SK-N-SH (cell line): ENCODE measurements around the gene KCNC4. TPM values are rescaled to one million over a fixed set of nuclear protein-coding genes. Genes with fewer than 3 reads are reported as not detected.

ENCODE experiments used
- CTCF ChIA-PET: fragments of 300-600, 350-600 bp; formaldehyde crosslinking; extraction: SDS; loops from one replicate; lab custom pipeline; 2021; lab: Yijun Ruan, JAX
- POLR2A ChIA-PET: fragments of 350-600 bp; sonication (Branson Sonifier 250); formaldehyde crosslinking; extraction: SDS; loops from one replicate; lab custom pipeline; 2020; ENCODE audit warnings: antibody characterized with exemption, inconsistent platforms; lab: Yijun Ruan, JAX
- DNase-seq: peaks from one replicate; pipeline ENCODE4 v3.0.0; 2012
- H2AFZ ChIP-seq: fragments of 200-600 bp; sonication (generic); 2 replicates; pipeline ENCODE4 v1.8.1; 2016; ENCODE audit warnings: antibody characterized with exemption, mild to moderate bottlenecking, low read depth
- H3F3A ChIP-seq: fragments of 200-600 bp; sonication (generic); replicated peaks from 2 replicates; pipeline ENCODE3; 2016; ENCODE audit warnings: antibody characterized with exemption, mild to moderate bottlenecking; ENCODE audit not compliant: insufficient read depth
- H3K27ac ChIP-seq, 2 experiments: fragments of 200-500 bp in 1 of 2; fragments of 200-600 bp in 1 of 2; sonication (Bioruptor generic) in 1 of 2; sonication (generic), shearing (Covaris generic) in 1 of 2; 2 replicates each; pipeline versions ENCODE4 v1.5.1 to v1.6.1; 2014 to 2016; ENCODE audit warnings: low read depth in 2 of 2, inconsistent platforms in 1 of 2, low read length in 1 of 2, mild to moderate bottlenecking in 1 of 2, mixed read lengths in 1 of 2
- H3K27me3 ChIP-seq: fragments of 200-600 bp; sonication (generic), shearing (Covaris generic); 2 replicates; pipeline ENCODE4 v1.6.1; 2016; ENCODE audit warnings: mixed run types; ENCODE audit not compliant: insufficient read depth
- H3K36me3 ChIP-seq, 2 experiments: fragments of 200-500 bp in 1 of 2; fragments of 200-600 bp in 1 of 2; sonication (Bioruptor generic) in 1 of 2; sonication (generic) in 1 of 2; replicated peaks in 1 of 2; 2 replicates each; pipeline versions ENCODE3 to v1.5.1; 2014 to 2016; ENCODE audit warnings: low read length in 1 of 2, mild to moderate bottlenecking in 1 of 2; ENCODE audit not compliant: insufficient read depth in 2 of 2, control insufficient read depth in 1 of 2
- H3K4me1 ChIP-seq, 2 experiments: fragments of 200-500 bp in 1 of 2; fragments of 200-600 bp in 1 of 2; sonication (Bioruptor generic) in 1 of 2; sonication (generic), shearing (Covaris generic) in 1 of 2; 2 replicates each; pipeline versions ENCODE4 v1.5.1 to v1.6.1; 2014 to 2016; ENCODE audit warnings: low read depth in 1 of 2, low read length in 1 of 2, mixed run types in 1 of 2; ENCODE audit not compliant: insufficient read depth in 2 of 2, control insufficient read depth in 1 of 2
- H3K4me2 ChIP-seq: fragments of 200-600 bp; sonication (generic), shearing (Covaris generic); 2 replicates; pipeline ENCODE4 v1.6.1; 2017; ENCODE audit warnings: mixed run types
- H3K4me3 ChIP-seq, 2 experiments: fragments of 200-500 bp in 1 of 2; fragments of 200-600 bp in 1 of 2; sonication (Bioruptor generic) in 1 of 2; sonication (generic), shearing (Covaris generic) in 1 of 2; 2 replicates each; pipeline versions ENCODE4 v1.5.1 to v1.8.1; 2014 to 2016; ENCODE audit warnings: low read depth in 2 of 2, inconsistent platforms in 1 of 2, low read length in 1 of 2, mild to moderate bottlenecking in 1 of 2, mixed read lengths in 1 of 2, moderate library complexity in 1 of 2
- H3K79me2 ChIP-seq: fragments of 200-600 bp; sonication (generic); 2 replicates; pipeline ENCODE4 v1.8.1; 2017; ENCODE audit warnings: mild to moderate bottlenecking; ENCODE audit not compliant: insufficient read depth
- H3K9ac ChIP-seq: fragments of 200-600 bp; sonication (generic); 2 replicates; pipeline ENCODE4 v1.6.1; 2017; ENCODE audit warnings: mixed run types
- H3K9me2 ChIP-seq: fragments of 200-600 bp; sonication (generic); 2 replicates; pipeline ENCODE4 v1.6.1; 2017; ENCODE audit warnings: mixed run types
- H3K9me3 ChIP-seq: fragments of 200-600 bp; sonication (generic); 2 replicates; pipeline ENCODE4 v1.6.1; 2017; ENCODE audit warnings: mixed run types, mild to moderate bottlenecking, moderate library complexity
- H4K20me1 ChIP-seq: fragments of 200-600 bp; sonication (generic); 2 replicates; pipeline ENCODE4 v1.6.1; 2017; ENCODE audit warnings: mild to moderate bottlenecking, mixed run types; ENCODE audit not compliant: insufficient read depth
- FOSL2 ChIP-seq: IDR thresholded peaks from 2 replicates; pipeline ENCODE4 v1.4.0; 2012; ENCODE audit warnings: low read depth, mild to moderate bottlenecking, moderate library complexity, borderline replicate concordance
- FOXJ3 ChIP-seq: sonication (generic); formaldehyde crosslinking; IDR thresholded peaks from 2 replicates; pipeline ENCODE4 v1.5.1; 2020; ENCODE audit warnings: mild to moderate bottlenecking, missing genetic modification reagents
- FOXM1 ChIP-seq: IDR thresholded peaks from 2 replicates; pipeline ENCODE4 v1.4.0; 2012; ENCODE audit warnings: low read depth, mild to moderate bottlenecking
- GATA2 ChIP-seq: sonication (generic); formaldehyde crosslinking; IDR thresholded peaks from 2 replicates; pipeline ENCODE4 v1.5.0; 2020; ENCODE audit warnings: mild to moderate bottlenecking, missing genetic modification reagents
- IRF3 ChIP-seq: fragments of 150-350 bp; IDR thresholded peaks from 2 replicates; pipeline ENCODE4 v1.6.1; 2016; ENCODE audit warnings: mild to moderate bottlenecking, low read depth, low read length
- JUND ChIP-seq: IDR thresholded peaks from 2 replicates; pipeline ENCODE4 v1.4.0; 2012
- MAX ChIP-seq: IDR thresholded peaks from 2 replicates; pipeline ENCODE4 v1.4.0; 2012; ENCODE audit warnings: low read depth
- MXI1 ChIP-seq: IDR thresholded peaks from 2 replicates; pipeline ENCODE4 v1.6.1; 2012; ENCODE audit warnings: mild to moderate bottlenecking, low read depth, low read length, improper control_type of control experiment
- POLR2AphosphoS5 ChIP-seq: IDR thresholded peaks from 2 replicates; pipeline ENCODE4 v1.6.1; 2012; ENCODE audit warnings: low read depth, low read length
- RAD21 ChIP-seq: IDR thresholded peaks from 2 replicates; pipeline ENCODE4 v1.6.1; 2012; ENCODE audit warnings: mild to moderate bottlenecking, low read length
- REST ChIP-seq: IDR thresholded peaks from 2 replicates; pipeline ENCODE4 v1.6.1; 2012; ENCODE audit warnings: mild to moderate bottlenecking, low read depth, low read length, moderate library complexity
- RFX5 ChIP-seq: IDR thresholded peaks from 2 replicates; pipeline ENCODE4 v1.6.1; 2012; ENCODE audit warnings: mild to moderate bottlenecking, improper control_type of control experiment, low read length
- SMC3 ChIP-seq: IDR thresholded peaks from 2 replicates; pipeline ENCODE4 v1.6.1; 2012; ENCODE audit warnings: low read depth, low read length, improper control_type of control experiment
- TCF12 ChIP-seq: IDR thresholded peaks from 2 replicates; pipeline ENCODE4 v1.4.0; 2012
- ZBTB33 ChIP-seq: IDR thresholded peaks from 2 replicates; pipeline ENCODE4 v1.4.0; 2012; ENCODE audit warnings: low read depth, borderline replicate concordance
- WGBS: methylation state at CpG from one replicate; pipeline ENCODE4 v1.1.6; 2017; ENCODE audit warnings: low lambda C conversion rate; 5-methylcytosine and 5-hydroxymethylcytosine counted together
- polyA plus RNA-seq, 3 experiments: library from polyadenylated mRNA; depleted of rRNA; stranded (reverse); fragments of >200 nt; gene quantifications; 2 replicates each; pipeline ENCODE4 v1.2.3, GENCODE V29; 2012

Gene KCNC4
- polyA plus RNA-seq, 1 of the 3 experiments (the other 2 are of a cell fraction): 0.51 TPM

GRCh38 chr1:110225756-110226404 lies 15.8 kb downstream of the KCNC4 start:
- peaks cover 0 to 23% of the 10 kb centered on the region in 2 experiments; a peak in 1 of 4 replicates for H3K4me1 ChIP-seq

More at GRCh38 chr1:110225756-110226404, 15.8 kb downstream of the KCNC4 start:
- Histone ChIP-seq H3F3A (no peaks in the 10 kb centered on the region), H2AFZ (no peak overlapping the region), H3K27ac (no peak overlapping the region), H3K9me3 (no peaks in the 10 kb centered on the region), H3K4me3 (no peak overlapping the region), H3K79me2 (no peaks in the 10 kb centered on the region), H3K4me2 (no peak overlapping the region), H3K27me3 (no peaks in the 10 kb centered on the region), H4K20me1 (no peaks in the 10 kb centered on the region), H3K9ac (no peak overlapping the region), H3K9me2 (no peaks in the 10 kb centered on the region), H3K36me3 (no peaks in the 10 kb centered on the region)
- POLR2A ChIA-PET: no interaction called here
- no peak for DNase-seq
- WGBS: 68% methylated on average over 7 of the region's 18 CpGs
- CTCF ChIA-PET: interaction anchor here (0.9 to 3.0 kb wide), 3 partner anchors 26 to 87 kb away, joined by 3 to 12 read pairs (median 4); no protein-coding TSS in a partner anchor
- TF ChIP-seq FOSL2: no peak
- TF ChIP-seq MAX: no peak
- TF ChIP-seq RFX5: no peak
- TF ChIP-seq SMC3: no peak
- no peak for TF ChIP-seq POLR2AphosphoS5
- no peak for TF ChIP-seq ZBTB33
- TF ChIP-seq MXI1: no peak
- no peak for TF ChIP-seq IRF3
- TF ChIP-seq JUND: no peak
- TF ChIP-seq REST: no peak
- TF ChIP-seq GATA2: no peak
- TF ChIP-seq FOXM1: no peak
- no peak for TF ChIP-seq TCF12
- no peak for TF ChIP-seq FOXJ3 (CRISPR knock-in tag)
- no peak for TF ChIP-seq RAD21
